ENCODE measurements around the gene EMILIN2. TPM values are rescaled to one million over a fixed set of nuclear protein-coding genes. Genes with fewer than 3 reads are reported as not detected.

Gene EMILIN2
- total and polyA plus RNA-seq, 8 donors: 0.43 to 11.0 (median 3.4) TPM

DNA sequence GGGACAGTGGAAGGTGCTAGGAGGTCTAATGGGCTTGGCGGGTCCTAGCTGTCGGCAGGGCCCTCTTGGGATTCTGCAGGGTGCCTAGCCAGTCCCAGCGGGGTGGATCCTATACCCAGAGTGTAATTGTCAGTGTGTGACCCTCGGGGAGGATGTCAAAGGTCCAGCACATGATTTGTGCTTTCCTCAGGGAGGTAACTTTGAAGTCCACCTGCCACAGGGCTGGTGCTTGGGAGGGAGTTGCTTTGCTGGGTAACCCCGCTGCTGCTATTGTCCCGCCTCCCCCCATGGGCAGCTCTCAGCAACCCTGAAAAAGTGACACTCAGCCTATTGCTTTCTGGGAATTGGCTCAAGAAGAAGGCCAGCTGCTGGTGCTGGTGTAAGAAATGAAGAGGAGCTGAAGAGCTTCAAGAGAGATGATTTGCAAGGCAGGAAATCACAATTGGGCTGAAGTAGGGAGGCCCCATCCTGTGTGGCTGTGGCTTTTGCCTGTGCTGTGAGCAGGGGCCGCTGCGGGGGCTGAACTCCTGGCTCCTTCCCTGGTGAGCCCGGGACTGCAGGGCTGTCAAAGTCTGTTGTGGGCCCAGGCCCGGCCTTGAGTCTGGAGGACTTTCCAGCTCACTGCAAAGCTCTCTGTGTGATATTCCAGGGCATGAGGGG is 36.4 kb downstream of the EMILIN2 start:
- Histone ChIP-seq H3K4me3 (no peak overlapping the region), H3K9me3 (no peaks in the 10 kb centered on the region), H3K27me3 (no peaks in the 10 kb centered on the region), H3K27ac (no peak overlapping the region), H3K4me1 (no peaks in the 10 kb centered on the region), H3K36me3 (no peaks in the 10 kb centered on the region)
- DNase-seq (no peak), ATAC-seq (peak in 1 of 4 donors; percentile 20), FAIRE-seq (no peak)
- TF ChIP-seq, protein P1, sequence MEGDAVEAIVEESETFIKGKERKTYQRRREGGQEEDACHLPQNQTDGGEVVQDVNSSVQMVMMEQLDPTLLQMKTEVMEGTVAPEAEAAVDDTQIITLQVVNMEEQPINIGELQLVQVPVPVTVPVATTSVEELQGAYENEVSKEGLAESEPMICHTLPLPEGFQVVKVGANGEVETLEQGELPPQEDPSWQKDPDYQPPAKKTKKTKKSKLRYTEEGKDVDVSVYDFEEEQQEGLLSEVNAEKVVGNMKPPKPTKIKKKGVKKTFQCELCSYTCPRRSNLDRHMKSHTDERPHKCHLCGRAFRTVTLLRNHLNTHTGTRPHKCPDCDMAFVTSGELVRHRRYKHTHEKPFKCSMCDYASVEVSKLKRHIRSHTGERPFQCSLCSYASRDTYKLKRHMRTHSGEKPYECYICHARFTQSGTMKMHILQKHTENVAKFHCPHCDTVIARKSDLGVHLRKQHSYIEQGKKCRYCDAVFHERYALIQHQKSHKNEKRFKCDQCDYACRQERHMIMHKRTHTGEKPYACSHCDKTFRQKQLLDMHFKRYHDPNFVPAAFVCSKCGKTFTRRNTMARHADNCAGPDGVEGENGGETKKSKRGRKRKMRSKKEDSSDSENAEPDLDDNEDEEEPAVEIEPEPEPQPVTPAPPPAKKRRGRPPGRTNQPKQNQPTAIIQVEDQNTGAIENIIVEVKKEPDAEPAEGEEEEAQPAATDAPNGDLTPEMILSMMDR (IDR thresholded peaks at IDR 0.05): no peak
- 78 to 79% methylated on average over 10 of the region's 10 CpGs for WGBS, 2 donors
- intact Hi-C loops (cut with DNase I): no loop called here

DNA sequence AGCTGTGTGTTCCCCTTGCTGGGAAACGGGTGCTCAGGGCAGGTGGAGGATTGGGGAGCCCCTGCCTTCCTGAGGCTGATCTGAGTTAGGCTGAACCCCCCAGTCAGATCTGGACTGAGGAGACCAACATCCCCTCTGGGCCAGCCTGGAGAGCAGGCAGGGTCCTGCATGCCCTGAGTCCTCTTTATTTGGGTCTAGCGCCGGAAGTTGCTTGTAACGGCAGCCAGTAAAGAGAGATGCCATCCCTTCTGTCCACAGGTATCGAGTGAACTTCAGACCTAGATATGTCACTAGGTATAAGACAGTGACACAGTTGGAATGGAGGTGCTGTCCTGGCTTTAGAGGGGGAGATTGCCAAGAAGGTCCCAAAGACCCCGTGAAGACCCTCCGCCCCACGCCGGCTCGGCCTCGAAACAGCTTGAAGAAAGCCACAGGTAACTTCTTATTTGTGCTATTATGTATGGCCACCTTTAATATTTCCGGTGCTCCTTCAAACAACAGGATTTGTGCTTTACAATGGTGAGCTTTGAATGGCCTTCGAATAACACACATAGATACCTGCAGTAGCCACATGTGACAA is 38.0 kb downstream of the EMILIN2 start:
- Histone ChIP-seq H3K9me3 (no peaks in the 10 kb centered on the region), H3K27me3 (no peaks in the 10 kb centered on the region), H3K4me3 (no peak overlapping the region), H3K36me3 (no peaks in the 10 kb centered on the region), H3K27ac (no peak overlapping the region), H3K4me1 (no peaks in the 10 kb centered on the region)
- DNase-seq (no peak), FAIRE-seq (no peak), ATAC-seq (no peak)
- TF ChIP-seq, protein P1 (IDR thresholded peaks at IDR 0.05): no peak
- 89 to 91% methylated on average over 13 of the region's 13 CpGs for WGBS, 2 donors
- intact Hi-C loops (cut with DNase I): no loop called here

DNA sequence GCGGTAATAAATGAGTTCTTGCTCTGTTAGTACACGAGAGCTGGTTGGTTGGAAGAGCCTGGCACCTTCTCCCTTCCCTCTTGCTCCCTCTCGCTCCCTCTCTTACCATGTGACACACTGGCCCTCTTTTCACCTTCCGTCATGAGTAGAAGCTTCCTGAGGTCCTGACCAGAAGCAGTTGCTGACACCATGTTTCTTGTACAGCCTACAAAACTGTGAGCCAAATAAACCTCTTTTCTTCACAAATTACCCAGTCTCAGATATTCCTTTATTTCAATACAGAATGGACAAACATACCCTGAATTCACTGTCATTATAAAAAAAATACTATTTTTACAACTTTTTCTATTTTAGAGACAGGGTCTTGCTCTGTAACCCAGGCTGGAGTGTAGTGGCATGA is 40.7 kb downstream of the EMILIN2 start:
- Histone ChIP-seq H3K27ac (no peak overlapping the region), H3K27me3 (no peaks in the 10 kb centered on the region), H3K4me1 (no peaks in the 10 kb centered on the region), H3K4me3 (no peak overlapping the region), H3K9me3 (no peaks in the 10 kb centered on the region), H3K36me3 (no peaks in the 10 kb centered on the region)
- FAIRE-seq: no peak
- intact Hi-C loops (cut with DNase I): no loop called here
- 68 to 79% methylated on average over 4 of the region's 4 CpGs for WGBS, 2 donors
- TF ChIP-seq, protein P1 (IDR thresholded peaks at IDR 0.05): no peak
- DNase-seq: no peak
- ATAC-seq: no peak

DNA sequence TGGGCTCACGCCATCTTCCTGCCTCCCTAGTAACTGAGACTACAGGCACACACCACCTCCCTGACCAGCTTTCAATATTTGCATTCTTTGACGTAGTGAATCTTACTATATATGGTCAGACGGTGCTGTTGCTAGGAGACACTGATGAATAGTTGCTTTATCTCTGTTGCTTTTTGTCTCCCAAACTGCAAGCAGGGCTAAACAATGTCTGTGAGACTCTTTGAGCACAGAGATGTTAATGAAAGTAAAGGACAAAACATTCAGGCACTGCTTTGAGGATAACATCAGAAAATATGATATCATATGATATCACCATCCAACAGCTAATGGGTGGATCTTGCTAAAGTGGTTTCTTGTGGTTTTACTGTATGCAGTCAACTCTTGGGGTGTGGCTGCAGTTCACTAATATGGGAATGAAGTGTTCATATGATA is 43.0 kb downstream of the EMILIN2 start:
- H3K27me3 ChIP-seq: no peaks in the 10 kb centered on the region
- DNase-seq (no peak), FAIRE-seq (no peak), ATAC-seq (no peak)
- H3K36me3 ChIP-seq: no peaks in the 10 kb centered on the region
- H3K4me1 ChIP-seq: no peaks in the 10 kb centered on the region
- no peaks in the 10 kb centered on the region for H3K9me3 ChIP-seq
- intact Hi-C loops (cut with DNase I): no loop called here
- 37 to 47% methylated on average over 3 of the region's 3 CpGs for WGBS, 2 donors
- H3K27ac ChIP-seq: no peak overlapping the region
- TF ChIP-seq, protein P1 (IDR thresholded peaks at IDR 0.05): no peak
- no peak overlapping the region for H3K4me3 ChIP-seq

DNA sequence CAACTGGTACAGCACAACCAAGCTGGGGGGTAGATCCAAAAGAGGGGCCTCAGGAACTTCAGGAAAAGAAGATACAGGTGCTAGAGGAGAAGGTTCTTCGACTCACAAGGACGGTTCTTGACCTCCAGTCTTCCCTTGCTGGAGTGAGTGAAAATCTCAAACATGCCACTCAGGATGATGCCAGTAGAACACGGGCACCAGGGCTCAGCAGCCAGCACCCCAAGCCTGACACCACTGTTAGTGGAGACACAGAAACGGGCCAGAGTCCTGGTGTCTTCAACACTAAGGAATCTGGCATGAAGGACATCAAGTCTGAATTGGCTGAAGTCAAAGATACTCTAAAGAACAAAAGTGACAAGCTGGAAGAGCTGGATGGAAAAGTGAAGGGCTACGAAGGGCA is 43.8 kb downstream of the EMILIN2 start:
- no peak overlapping the region for H3K27ac ChIP-seq
- no peaks in the 10 kb centered on the region for H3K4me1 ChIP-seq
- FAIRE-seq (no peak), ATAC-seq (no peak), DNase-seq (no peak)
- no peaks in the 10 kb centered on the region for H3K36me3 ChIP-seq
- intact Hi-C loops (cut with DNase I): no loop called here
- no peak overlapping the region for H3K4me3 ChIP-seq
- H3K9me3 ChIP-seq: no peaks in the 10 kb centered on the region
- WGBS, 2 donors: 71 to 72% methylated on average over 5 of the region's 5 CpGs
- H3K27me3 ChIP-seq: no peaks in the 10 kb centered on the region
- TF ChIP-seq, protein P1 (IDR thresholded peaks at IDR 0.05): no peak

All from pancreas (tissue), 10 donors.